H1 (cell line): ENCODE results near the gene TMEM170A. TPM values are rescaled to one million over a fixed set of nuclear protein-coding genes. Genes with fewer than 3 reads are reported as not detected.

Source experiments
- CTCF ChIA-PET: fragments of 300-600 bp; sonication (Branson Sonifier 250); formaldehyde crosslinking; loops from one replicate; lab custom pipeline; 2021; ENCODE audit not compliant: partially characterized antibody; lab: Charles Lee
- POLR2A ChIA-PET: fragments of 300-600 bp; sonication (Branson Sonifier 250); formaldehyde crosslinking; loops from one replicate; lab custom pipeline; 2021; ENCODE audit warnings: inconsistent platforms; ENCODE audit not compliant: partially characterized antibody; lab: Charles Lee
- DNase-seq, 2 experiments: peaks; one replicate each; pipeline versions ENCODE4 v3.0.0 to v3.0.0-alpha.2; 2010 to 2022; ENCODE audit warnings: low spot score in 2 of 2, low read depth in 1 of 2, mixed read lengths in 1 of 2
- FAIRE-seq: peaks from 2 replicates; lab custom pipeline; 2011; peaks lifted over from hg19 to GRCh38; lab: Jason Lieb, UNC
- H2AFZ ChIP-seq: 2 replicates; pipeline ENCODE4 v1.8.1; 2012; ENCODE audit warnings: low read length, inconsistent platforms
- H2AK5ac ChIP-seq: 2 replicates; pipeline ENCODE4 v1.6.1; 2013; ENCODE audit warnings: low read depth, low read length
- H2BK120ac ChIP-seq: replicated peaks from 2 replicates; pipeline ENCODE3; 2013; ENCODE audit warnings: low read depth, low read length, inconsistent platforms
- H2BK12ac ChIP-seq: 2 replicates; pipeline ENCODE4 v1.6.1; 2013; ENCODE audit warnings: low read depth, low read length
- H2BK15ac ChIP-seq: 2 replicates; pipeline ENCODE4 v1.6.1; 2013; ENCODE audit warnings: low read length
- H2BK20ac ChIP-seq: 2 replicates; pipeline ENCODE4 v1.6.1; 2013; ENCODE audit warnings: low read length
- H2BK5ac ChIP-seq: 2 replicates; pipeline ENCODE4 v1.6.1; 2013; ENCODE audit warnings: low read depth, low read length
- H3K14ac ChIP-seq: 2 replicates; pipeline ENCODE4 v1.6.1; 2013; ENCODE audit warnings: inconsistent platforms; ENCODE audit not compliant: insufficient read length
- H3K18ac ChIP-seq: 2 replicates; pipeline ENCODE4 v1.6.1; 2013; ENCODE audit warnings: low read length; ENCODE audit errors: extremely low read depth
- H3K23ac ChIP-seq: 2 replicates; pipeline ENCODE4 v1.6.1; 2013; ENCODE audit warnings: inconsistent platforms; ENCODE audit not compliant: insufficient read length
- H3K23me2 ChIP-seq: 2 replicates; pipeline ENCODE4 v1.6.1; 2013; ENCODE audit warnings: low read depth, low read length
- H3K27ac ChIP-seq: 2 replicates; pipeline ENCODE4 v1.6.1; 2011; ENCODE audit warnings: low read depth, low read length, inconsistent platforms
- H3K27me3 ChIP-seq, 4 experiments: replicated peaks in 1 of 4; 1 replicate in 1 of 4; 2 replicates in 3 of 4; pipeline versions ENCODE4 v1.6.1 to v1.8.1; 2011 to 2013; ENCODE audit warnings: low read length in 3 of 4, mild to moderate bottlenecking in 3 of 4, inconsistent platforms in 2 of 4, mixed read lengths in 2 of 4, moderate library complexity in 1 of 4; ENCODE audit not compliant: control insufficient read depth in 3 of 4, insufficient read depth in 3 of 4; ENCODE audit errors: extremely low read depth in 1 of 4
- H3K36me3 ChIP-seq, 4 experiments: 2 replicates each; pipeline versions ENCODE4 v1.6.1 to v1.8.1; 2011 to 2013; ENCODE audit warnings: mild to moderate bottlenecking in 4 of 4, low read length in 3 of 4, moderate library complexity in 2 of 4, control low read depth in 1 of 4, inconsistent platforms in 1 of 4; ENCODE audit not compliant: insufficient read depth in 4 of 4, control insufficient read depth in 2 of 4
- H3K4ac ChIP-seq: replicated peaks from 2 replicates; pipeline ENCODE3; 2013; ENCODE audit warnings: low read length, low read depth, mixed read lengths, inconsistent platforms; ENCODE audit not compliant: insufficient read length
- H3K4me1 ChIP-seq, 4 experiments: replicated peaks in 1 of 4; 1 replicate in 1 of 4; 2 replicates in 3 of 4; pipeline versions ENCODE4 v1.6.1 to v1.8.1; 2011 to 2013; ENCODE audit warnings: low read length in 3 of 4, inconsistent platforms in 2 of 4, mixed read lengths in 1 of 4; ENCODE audit not compliant: insufficient read depth in 4 of 4, control insufficient read depth in 3 of 4
- H3K4me2 ChIP-seq, 2 experiments: 2 replicates each; pipeline versions ENCODE4 v1.6.1 to v1.8.1; 2011 to 2013; ENCODE audit warnings: low read depth in 2 of 2, low read length in 2 of 2, control low read depth in 1 of 2, inconsistent platforms in 1 of 2, mild to moderate bottlenecking in 1 of 2; ENCODE audit not compliant: insufficient read depth in 1 of 2
- H3K4me3 ChIP-seq, 4 experiments: fragments of 200-600, 300-600 bp in 1 of 4; sonication (generic), shearing (Covaris generic), sonication (Bioruptor Twin) in 1 of 4; 2 replicates each; pipeline versions ENCODE4 v1.5.1 to v1.8.1; 2011 to 2016; ENCODE audit warnings: low read length in 4 of 4, low read depth in 3 of 4, control low read depth in 2 of 4, inconsistent platforms in 2 of 4, mild to moderate bottlenecking in 2 of 4, mixed read lengths in 1 of 4, moderate library complexity in 1 of 4; ENCODE audit not compliant: insufficient read depth in 2 of 4; ENCODE audit errors: extremely low read depth in 1 of 4
- H3K56ac ChIP-seq: replicated peaks from 2 replicates; pipeline ENCODE3; 2013; ENCODE audit warnings: low read depth, mild to moderate bottlenecking, mixed read lengths, low read length, inconsistent platforms; ENCODE audit not compliant: insufficient read length
- H3K79me1 ChIP-seq: 2 replicates; pipeline ENCODE4 v1.6.1; 2013; ENCODE audit warnings: low read depth, low read length, control low read depth
- H3K79me2 ChIP-seq, 2 experiments: 2 replicates each; pipeline versions ENCODE4 v1.6.1 to v1.8.1; 2012 to 2013; ENCODE audit warnings: low read length in 2 of 2, mild to moderate bottlenecking in 2 of 2, inconsistent platforms in 1 of 2; ENCODE audit not compliant: insufficient read depth in 2 of 2, control insufficient read depth in 1 of 2
- H3K9ac ChIP-seq, 4 experiments: replicated peaks in 1 of 4; 1 replicate in 1 of 4; 2 replicates in 3 of 4; pipeline versions ENCODE4 v1.6.1 to v1.8.1; 2011 to 2013; ENCODE audit warnings: low read depth in 3 of 4, low read length in 3 of 4, control low read depth in 2 of 4, mild to moderate bottlenecking in 2 of 4, moderate library complexity in 2 of 4, inconsistent platforms in 1 of 4; ENCODE audit errors: extremely low read depth in 1 of 4
- H3K9me3 ChIP-seq, 2 experiments: 2 replicates each; pipeline versions ENCODE4 v1.6.1 to v1.8.1; 2012 to 2013; ENCODE audit warnings: mild to moderate bottlenecking in 2 of 2, moderate library complexity in 2 of 2, control low read depth in 1 of 2, inconsistent platforms in 1 of 2, low read depth in 1 of 2, low read length in 1 of 2, mixed read lengths in 1 of 2; ENCODE audit not compliant: insufficient read depth in 2 of 2
- H4K20me1 ChIP-seq, 2 experiments: replicated peaks in 1 of 2; 2 replicates each; pipeline versions ENCODE3 to v1.8.1; 2011 to 2013; ENCODE audit warnings: inconsistent platforms in 2 of 2, low read length in 2 of 2, mild to moderate bottlenecking in 1 of 2; ENCODE audit not compliant: insufficient read depth in 2 of 2, control insufficient read depth in 1 of 2
- H4K5ac ChIP-seq: 2 replicates; pipeline ENCODE4 v1.6.1; 2013; ENCODE audit warnings: low read length, low read depth, mixed read lengths, inconsistent platforms; ENCODE audit not compliant: insufficient read length
- H4K8ac ChIP-seq: 2 replicates; pipeline ENCODE4 v1.8.0; 2013; ENCODE audit warnings: mild to moderate bottlenecking, moderate library complexity, low read length, inconsistent platforms; ENCODE audit not compliant: insufficient read depth; ENCODE audit errors: extremely low read depth
- H4K91ac ChIP-seq: replicated peaks from 2 replicates; pipeline ENCODE3; 2013; ENCODE audit warnings: low read length, mixed read lengths, inconsistent platforms; ENCODE audit not compliant: insufficient read length
- BCL11A ChIP-seq, 2 experiments: IDR thresholded peaks; one replicate each; pipeline ENCODE4 v1.6.1; 2011; ENCODE audit warnings: low read depth in 2 of 2, low read length in 2 of 2, mild to moderate bottlenecking in 2 of 2
- CBX5 ChIP-seq: fragments of 300-800, 300-1000 bp; sonication (generic); IDR thresholded peaks from 2 replicates; pipeline ENCODE4 v1.7.1; 2016; ENCODE audit warnings: antibody characterized with exemption, low read length, low read depth
- GABPA ChIP-seq: IDR thresholded peaks from 2 replicates; pipeline ENCODE4 v1.6.1; 2011; ENCODE audit warnings: mild to moderate bottlenecking, low read length, moderate library complexity, borderline replicate concordance; ENCODE audit not compliant: insufficient read depth
- HDAC2 ChIP-seq, 2 experiments: fragments of 300-600 bp in 1 of 2; sonication (generic) in 1 of 2; IDR thresholded peaks; 2 replicates each; pipeline ENCODE4 v1.6.1; 2011 to 2012; ENCODE audit warnings: low read depth in 2 of 2, low read length in 2 of 2, mild to moderate bottlenecking in 2 of 2, moderate library complexity in 2 of 2, borderline replicate concordance in 1 of 2, inconsistent platforms in 1 of 2
- NRF1 ChIP-seq: IDR thresholded peaks from 2 replicates; pipeline ENCODE4 v1.6.1; 2011; ENCODE audit warnings: mild to moderate bottlenecking, low read depth, low read length, improper control_type of control experiment
- POLR2A ChIP-seq, 2 experiments: IDR thresholded peaks; 1 replicate in 1 of 2; 2 replicates in 1 of 2; pipeline ENCODE4 v1.6.1; 2011; ENCODE audit warnings: low read depth in 2 of 2, low read length in 2 of 2, mild to moderate bottlenecking in 2 of 2; ENCODE audit errors: control extremely low read depth in 1 of 2
- POU5F1 ChIP-seq: IDR thresholded peaks from 2 replicates; pipeline ENCODE4 v1.6.1; 2011; ENCODE audit warnings: low read depth, mild to moderate bottlenecking, low read length, moderate library complexity
- SIRT6 ChIP-seq: IDR thresholded peaks from one replicate; pipeline ENCODE4 v1.7.1; 2012; ENCODE audit warnings: low read length, inconsistent platforms
- SP1 ChIP-seq: IDR thresholded peaks from 2 replicates; pipeline ENCODE4 v1.6.1; 2011; ENCODE audit warnings: low read depth, low read length
- TAF7 ChIP-seq: optimal IDR thresholded peaks from 2 replicates; pipeline ENCODE3; 2011; ENCODE audit warnings: low read depth, mild to moderate bottlenecking, inconsistent platforms, low read length, moderate library complexity, borderline replicate concordance
- TEAD4 ChIP-seq: IDR thresholded peaks from 2 replicates; pipeline ENCODE4 v1.6.1; 2012; ENCODE audit warnings: low read depth, low read length, inconsistent platforms, mixed read lengths
- YY1 ChIP-seq: IDR thresholded peaks from 2 replicates; pipeline ENCODE4 v1.6.1; 2011; ENCODE audit warnings: low read depth, mild to moderate bottlenecking, low read length
- WGBS, 2 experiments: shearing (Covaris generic) in 1 of 2; methylation state at CpG; one replicate each; pipeline versions ENCODE4 v1.1.6 to v1.1.7; 2013 to 2015; ENCODE audit warnings: low lambda C conversion rate in 2 of 2, mixed read lengths in 2 of 2, inconsistent platforms in 1 of 2, low coverage in 1 of 2, missing lambda C conversion rate in 1 of 2; ENCODE audit not compliant: insufficient replicate concordance in 2 of 2, insufficient coverage in 1 of 2, insufficient read length in 1 of 2; ENCODE audit errors: extremely low coverage in 1 of 2, missing lambda C conversion rate in 1 of 2; 5-methylcytosine and 5-hydroxymethylcytosine counted together
- polyA plus RNA-seq, 7 experiments: library from polyadenylated mRNA; depleted of rRNA in 3 of 7; stranded (reverse) in 5 of 7; unstranded in 2 of 7; fragments of >200 nt in 5 of 7; fragments of 200-250 nt in 2 of 7; gene quantifications; 1 replicate in 5 of 7; 2 replicates in 1 of 7; 4 replicates in 1 of 7; pipeline versions ENCODE4 v1.2.1 to v1.2.3, GENCODE V29; 2011 to 2013; ENCODE audit warnings: missing spikeins in 2 of 7, mixed read lengths in 2 of 7
- total RNA-seq: library from RNA; stranded (reverse); fragmentation: NEBNext Ultra II Directional; extraction: Animal tissue kit (Norgen Biotek cat#: 25700); gene quantifications from 2 replicates; pipeline ENCODE4 v1.2.1, GENCODE V29; 2021

TMEM170A gene
- total and polyA plus RNA-seq, 2 of the 8 experiments (the other 6 are each of a cell fraction or from before 2014, with no cell fraction given), result 22.9 to 56.6 TPM

- DNase-seq, result no peak
- no peak overlapping the region for H3K27ac ChIP-seq
- no peaks in the 10 kb centered on the region for H3K27me3 ChIP-seq
- peaks cover 6 to 7% of the 10 kb centered on the region in 2 experiments for H4K20me1 ChIP-seq
- H3K56ac ChIP-seq, result no peak overlapping the region
- H3K23me2 ChIP-seq, result no peaks in the 10 kb centered on the region
- no peak overlapping the region for H3K18ac ChIP-seq
- H2BK12ac ChIP-seq, result no peak overlapping the region
- peaks cover 3 to 67% of the 10 kb centered on the region in 2 experiments; a peak in 3 of 4 replicates for H3K79me2 ChIP-seq
- POLR2A ChIA-PET, result interaction anchor here (1.0 kb wide), 1 partner anchor 18 kb away, joined by 3 read pairs; the partner anchor contains the start of gene CFDP1
- no peak overlapping the region; the same call in 1 of the 2 replicates for H2AK5ac ChIP-seq
- H3K4me1 ChIP-seq, result peaks cover 0 to 12% (median 6%) of the 10 kb centered on the region in 4 experiments; a peak in 5 of 7 replicates
- no peak overlapping the region for H4K5ac ChIP-seq
- H3K79me1 ChIP-seq, result peaks cover 2% of the 10 kb centered on the region
- H2BK120ac ChIP-seq, result no peak overlapping the region
- no peaks in the 10 kb centered on the region; a peak in 1 of 4 replicates for H3K9me3 ChIP-seq
- H3K9ac ChIP-seq, result no peak overlapping the region
- H3K4ac ChIP-seq, result no peak overlapping the region
- no peak overlapping the region for H3K4me2 ChIP-seq
- no peak overlapping the region for H4K91ac ChIP-seq
- no peak overlapping the region for H2BK5ac ChIP-seq
- no peak overlapping the region for H3K4me3 ChIP-seq
- H4K8ac ChIP-seq, result no peak overlapping the region
- CTCF ChIA-PET, result interaction anchor here (1.3 to 6.5 kb wide), 2 partner anchors 12 to 182 kb away, joined by 4 to 33 read pairs; no protein-coding TSS in a partner anchor
- peaks cover 4 to 27% (median 19%) of the 10 kb centered on the region in 4 experiments; a peak in 7 of 8 replicates for H3K36me3 ChIP-seq
- TF ChIP-seq HDAC2 (IDR thresholded peaks at IDR 0.05; ENCODE audit: borderline replicate concordance in 1 of 2, low read depth in 2 of 2, low read length in 2 of 2) (no peak), GABPA (no peak), BCL11A (IDR thresholded peaks at IDR 0.05; ENCODE audit: low read depth in 2 of 2, low read length in 2 of 2) (no peak), TEAD4 (no peak), SIRT6 (no peak), TAF7 (no peak), POLR2A (IDR thresholded peaks at IDR 0.05; ENCODE audit: control extremely low read depth in 1 of 2, low read depth in 2 of 2, low read length in 2 of 2) (no peak), NRF1 (no peak), YY1 (no peak), POU5F1 (no peak), CBX5 (no peak), SP1 (no peak)
- no peak overlapping the region for H2AFZ ChIP-seq
- 84% methylated on average over 4 of the region's 4 CpGs; no CpG with 5 or more reads in 1 of the 2 experiments for WGBS, 2 experiments
- H2BK20ac ChIP-seq, result no peak overlapping the region
- H3K23ac ChIP-seq, result no peak overlapping the region
- H3K14ac ChIP-seq, result no peak overlapping the region
- FAIRE-seq, result no peak
- no peak overlapping the region for H2BK15ac ChIP-seq
Measured at GRCh38 chr16:75415169-75415905, 49.2 kb downstream of the TMEM170A start.
